ENCODE measurements around the gene UNK. TPM values are rescaled to one million over a fixed set of nuclear protein-coding genes. Genes with fewer than 3 reads are reported as not detected.
A peak's percentile ranks its signal among the peaks of the same experiment; 100 is the strongest.

Gene UNK
- total and polyA plus RNA-seq, 9 of the 15 experiments (the other 6 are each of a cell fraction or from before 2014, with no cell fraction given): 12.8 to 38.6 (median 24.8) TPM

- TF ChIP-seq ATF3 (IDR thresholded peaks at IDR 0.05) (no peak), ATF3 (CRISPR knock-in tag; conservative IDR thresholded peaks at IDR 0.05) (peak; percentile 69; the same call in 1 of the 2 replicates), CBX5 (IDR thresholded peaks at IDR 0.05; ENCODE audit: borderline replicate concordance, low read depth) (no peak), ZNF584 (CRISPR knock-in tag; IDR thresholded peaks at IDR 0.05; ENCODE audit: low read depth) (peak; percentile 60; the same call in 1 of the 2 replicates), MEF2A (IDR thresholded peaks at IDR 0.05; ENCODE audit: control insufficient read depth, low read depth, low read length) (peak; percentile 56; the same call in 1 of the 2 replicates), AFF4 (CRISPR knock-in tag; IDR thresholded peaks at IDR 0.05) (peak; percentile 73), HMG20A (CRISPR knock-in tag; conservative IDR thresholded peaks at IDR 0.05) (0 out of 2 replicates have a peak, but pooled peaks have one; percentile 37), ELK3 (CRISPR knock-in tag; IDR thresholded peaks at IDR 0.05) (peak; percentile 75; the same call in 1 of the 2 replicates), E2F3 (CRISPR knock-in tag; IDR thresholded peaks at IDR 0.05) (0 out of 2 replicates have a peak, but pooled peaks have one; percentile 21), POLR2AphosphoS2 (IDR thresholded peaks at IDR 0.05; ENCODE audit: low read length) (peak; percentile 99), ETV6 (IDR thresholded peaks at IDR 0.05; ENCODE audit: borderline replicate concordance in 1 of 2, low read depth in 2 of 2, low read length in 1 of 2) (peak in 1 of 2 experiments; percentile 40; a peak in 1 of 4 replicates), ETV6 (CRISPR knock-in tag; IDR thresholded peaks at IDR 0.05; ENCODE audit: borderline replicate concordance) (no peak), ZNF655 (CRISPR knock-in tag; IDR thresholded peaks at IDR 0.05) (no peak; the same call in 1 of the 2 replicates), PHTF2 (CRISPR knock-in tag; IDR thresholded peaks at IDR 0.05) (no peak; the same call in none of the 2 replicates), BCLAF1 (IDR thresholded peaks at IDR 0.05; ENCODE audit: borderline replicate concordance in 1 of 2, control insufficient read depth in 1 of 2, low read depth in 2 of 2, low read length in 1 of 2) (peak; percentile 79 to 86; a peak in 3 of 4 replicates)
These were observed 8.0 kb upstream of the UNK start (continued) for GRCh38 chr17:75776386-75777295.
